ENCODE results near the gene RECK.

Gene RECK

DNA sequence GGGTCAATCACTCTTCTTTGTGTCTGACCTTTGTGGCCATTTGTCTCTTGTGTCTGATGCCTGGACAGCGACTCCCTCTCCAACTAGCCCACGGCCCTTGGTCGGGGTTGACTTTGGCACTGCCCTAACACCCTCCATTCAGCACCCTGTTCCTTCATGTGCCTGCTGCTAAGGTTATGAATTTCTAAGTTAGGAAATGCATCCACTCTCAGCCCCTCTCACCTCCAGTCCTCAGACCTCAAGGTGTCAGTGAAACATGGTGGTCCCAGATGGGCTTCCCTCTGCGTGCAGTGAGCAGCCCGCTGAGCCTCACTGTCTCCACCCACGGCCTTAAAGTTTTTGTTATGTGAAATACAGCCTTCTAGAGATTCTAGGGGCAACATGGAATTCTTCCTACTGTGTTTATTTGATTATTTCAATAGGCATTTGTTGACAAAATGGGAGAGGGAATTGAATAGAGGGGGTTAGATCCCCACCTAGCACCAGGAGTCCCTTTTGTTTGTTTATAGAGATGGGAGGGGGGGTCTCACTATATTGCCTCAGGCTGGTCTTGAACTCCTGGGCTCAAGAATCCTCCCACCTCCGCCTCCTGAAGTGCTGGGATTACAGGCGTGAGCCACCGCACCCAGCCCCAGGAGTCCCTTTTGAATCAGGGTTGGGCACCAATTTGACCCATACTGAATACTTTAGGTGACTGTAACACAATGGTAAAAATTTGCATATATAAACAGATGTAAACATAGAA is 98.2 kb downstream of the RECK start:
- no peak overlapping the region for H3K27ac Mint-ChIP-seq
- no peaks in the 10 kb centered on the region for H3K9me3 Mint-ChIP-seq
- H3K4me1 Mint-ChIP-seq, result peaks cover 37% of the 10 kb centered on the region
- no peak for ATAC-seq
- peaks cover 7% of the 10 kb centered on the region for H3K36me3 Mint-ChIP-seq
- peak overlapping the region; percentile 97 for H3K4me3 Mint-ChIP-seq
- no peak for DNase-seq (ENCODE audit: low spot score in 2 of 2)

GRCh38 chr9:36135741-36136271 is 99.1 kb downstream of the RECK start:
- Mint-ChIP-seq H3K9me3 (no peaks in the 10 kb centered on the region), H3K4me3 (peak overlapping the region; percentile 97), H3K27ac (no peak overlapping the region), H3K36me3 (peaks cover 7% of the 10 kb centered on the region), H3K4me1 (peaks cover 46% of the 10 kb centered on the region)
- DNase-seq (ENCODE audit: low spot score in 2 of 2) (no peak), ATAC-seq (no peak)

DNA sequence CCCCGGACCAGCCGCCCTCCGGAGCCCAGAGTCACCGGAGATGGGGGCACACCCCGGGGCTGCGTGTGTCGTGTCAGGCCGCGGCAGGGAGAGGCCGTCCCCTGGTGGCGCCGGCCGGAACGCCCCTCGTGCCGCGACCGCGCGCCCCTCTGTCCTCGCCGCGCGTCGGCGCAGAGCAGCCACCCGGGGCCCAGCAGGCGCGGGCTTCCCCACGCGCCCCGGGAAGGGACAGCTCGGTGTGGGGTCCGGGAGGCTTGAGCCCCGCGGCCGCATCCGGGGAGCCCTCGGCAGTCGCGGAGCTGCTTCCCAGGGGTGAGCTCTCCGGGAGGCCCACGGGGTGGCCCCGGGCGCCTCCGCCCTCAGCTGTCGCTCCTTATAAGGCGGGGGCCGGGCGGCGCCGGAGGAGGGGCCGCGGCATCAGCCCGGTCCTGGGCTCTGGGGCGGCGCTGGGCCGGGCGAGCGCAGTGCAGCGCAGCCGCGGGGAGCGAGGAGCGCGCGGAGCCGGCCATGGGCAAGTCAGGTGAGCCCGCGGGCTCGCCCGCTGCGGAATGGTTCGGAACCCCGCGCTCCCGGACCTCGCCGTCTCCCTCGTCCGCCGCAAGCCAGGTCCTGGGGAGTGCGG is 99.7 kb downstream of the RECK start, which contains the start of gene GLIPR2:
GLIPR2 (plus strand) TSS at position 462 of the 622 bp plus-strand sequence; CDS start at position 508, 46 bp downstream.
- Mint-ChIP-seq H3K36me3 (peaks cover 7% of the 10 kb centered on the region), H3K4me1 (peaks cover 52% of the 10 kb centered on the region), H3K27ac (peak within 1 kb of the TSS; percentile 93), H3K4me3 (peak within 1 kb of the TSS; percentile 97), H3K9me3 (no peaks in the 10 kb centered on the region)
- DNase-seq (ENCODE audit: low spot score in 2 of 2), result peak; percentile 76 to 85
- ATAC-seq, result peak; percentile 98

- no peaks in the 10 kb centered on the region for H3K9me3 Mint-ChIP-seq
- peak; percentile 47 for ATAC-seq
These were observed 100.2 kb downstream of the RECK start for GRCh38 chr9:36136894-36137391.

GRCh38 chr9:36137392-36138004 is 100.8 kb downstream of the RECK start:
- DNase-seq (ENCODE audit: low spot score in 2 of 2), result no peak
- peaks cover 63% of the 10 kb centered on the region for H3K4me1 Mint-ChIP-seq

More at GRCh38 chr9:36136894-36137391, 100.2 kb downstream of the RECK start:
- Mint-ChIP-seq H3K27ac (peak overlapping the region; percentile 93), H3K4me1 (peaks cover 57% of the 10 kb centered on the region), H3K4me3 (peak overlapping the region; percentile 97), H3K36me3 (peaks cover 7% of the 10 kb centered on the region)
- DNase-seq (ENCODE audit: low spot score in 2 of 2), result no peak

DNA sequence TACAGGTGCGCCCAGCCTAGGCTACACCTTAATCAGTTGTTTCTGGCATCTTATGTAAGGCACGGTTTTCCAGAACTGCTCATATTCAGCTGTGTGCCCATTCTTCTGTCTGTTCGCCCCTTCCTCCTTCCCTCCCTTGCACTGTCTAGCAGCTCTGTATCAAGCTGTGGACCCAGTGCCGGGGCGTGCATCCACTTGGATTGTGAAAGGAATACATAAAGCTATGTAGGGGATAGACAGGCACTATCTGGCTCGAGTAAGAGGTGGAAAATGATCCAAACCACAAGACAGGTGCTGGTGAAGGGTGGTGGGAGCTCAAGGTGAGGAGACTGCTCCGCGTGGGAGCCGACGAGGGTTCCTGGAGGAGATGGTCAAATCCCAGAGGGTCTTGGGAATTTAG is 101.8 kb downstream of the RECK start:
- Mint-ChIP-seq H3K36me3 (peaks cover 7% of the 10 kb centered on the region), H3K9me3 (no peaks in the 10 kb centered on the region), H3K4me1 (peaks cover 73% of the 10 kb centered on the region), H3K4me3 (peak overlapping the region; percentile 97), H3K27ac (no peak overlapping the region)
- ATAC-seq, result no peak
- DNase-seq (ENCODE audit: low spot score in 2 of 2), result no peak

More at GRCh38 chr9:36137392-36138004, 100.8 kb downstream of the RECK start:
- H3K27ac Mint-ChIP-seq, result peak overlapping the region; percentile 93
- H3K4me3 Mint-ChIP-seq, result peak overlapping the region; percentile 97
- H3K36me3 Mint-ChIP-seq, result peaks cover 7% of the 10 kb centered on the region
- no peaks in the 10 kb centered on the region for H3K9me3 Mint-ChIP-seq
- no peak for ATAC-seq

GRCh38 chr9:36138901-36139300 is 102.2 kb downstream of the RECK start:
- H3K36me3 Mint-ChIP-seq, result peaks cover 7% of the 10 kb centered on the region
- H3K4me1 Mint-ChIP-seq, result peaks cover 77% of the 10 kb centered on the region
- DNase-seq (ENCODE audit: low spot score in 2 of 2) (no peak), ATAC-seq (no peak)
- no peaks in the 10 kb centered on the region for H3K9me3 Mint-ChIP-seq
- peak overlapping the region; percentile 89 for H3K27ac Mint-ChIP-seq
- H3K4me3 Mint-ChIP-seq, result peak overlapping the region; percentile 97

DNA sequence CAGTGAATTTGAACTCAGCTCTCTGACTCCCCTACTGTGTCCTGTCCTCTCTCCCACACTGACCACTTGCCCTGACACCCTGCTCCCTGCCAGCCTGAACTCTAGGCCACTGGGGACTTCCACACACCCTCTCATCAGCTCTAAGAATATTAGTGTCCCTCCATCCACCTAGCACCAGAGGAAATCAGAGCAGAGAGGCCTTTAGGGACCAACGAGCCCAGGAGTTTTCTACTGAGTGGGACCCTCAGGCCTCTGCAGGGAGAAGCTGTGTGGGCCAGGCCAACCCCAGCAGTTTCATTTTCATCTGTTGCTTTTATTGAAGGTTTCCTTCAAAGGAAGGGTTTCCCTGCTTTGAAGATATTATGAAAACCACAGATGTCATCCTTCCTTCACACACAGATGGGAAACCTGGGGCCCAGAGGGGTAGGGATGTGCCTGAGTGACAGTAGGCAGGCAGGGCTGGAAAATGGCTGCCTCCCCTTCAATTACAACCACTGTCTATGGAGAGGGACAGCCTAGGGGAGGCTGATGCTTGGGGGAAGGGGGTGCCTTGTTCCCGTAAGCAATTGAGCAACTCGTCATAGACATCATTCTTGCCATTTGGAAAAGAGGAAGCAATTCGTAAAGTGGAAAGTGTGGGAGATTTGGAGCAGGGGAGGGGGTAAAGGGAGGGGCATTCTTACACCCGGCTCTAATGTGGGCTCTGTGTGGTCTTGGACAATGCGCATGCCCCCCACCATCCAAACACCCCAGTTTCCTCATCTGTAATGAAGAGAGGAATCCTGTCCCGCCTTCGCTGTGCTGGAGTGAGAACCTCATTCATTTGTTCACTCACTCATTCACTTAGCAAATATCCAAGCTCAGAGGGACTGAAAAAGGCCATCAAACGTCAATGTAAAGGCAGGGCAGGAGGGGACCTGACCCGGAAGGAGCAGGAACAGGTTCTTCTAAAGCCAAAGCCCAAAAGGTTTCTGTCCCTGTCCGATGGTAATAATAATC is 103.7 kb downstream of the RECK start:
- DNase-seq (ENCODE audit: low spot score in 2 of 2) (no peak), ATAC-seq (no peak)
- peak overlapping the region; percentile 58 for H3K4me3 Mint-ChIP-seq
- H3K9me3 Mint-ChIP-seq, result peaks cover 2% of the 10 kb centered on the region
- peaks cover 92% of the 10 kb centered on the region for H3K4me1 Mint-ChIP-seq
- peak overlapping the region; percentile 89 for H3K27ac Mint-ChIP-seq
- H3K36me3 Mint-ChIP-seq, result peaks cover 7% of the 10 kb centered on the region

GRCh38 chr9:36141288-36141687 is 104.6 kb downstream of the RECK start:
- ATAC-seq (no peak), DNase-seq (ENCODE audit: low spot score in 2 of 2) (no peak)
- H3K4me1 Mint-ChIP-seq, result peaks cover 94% of the 10 kb centered on the region
- H3K4me3 Mint-ChIP-seq, result peak overlapping the region; percentile 58
- H3K36me3 Mint-ChIP-seq, result peaks cover 7% of the 10 kb centered on the region
- H3K9me3 Mint-ChIP-seq, result peaks cover 4% of the 10 kb centered on the region
- peak overlapping the region; percentile 89 for H3K27ac Mint-ChIP-seq

DNA sequence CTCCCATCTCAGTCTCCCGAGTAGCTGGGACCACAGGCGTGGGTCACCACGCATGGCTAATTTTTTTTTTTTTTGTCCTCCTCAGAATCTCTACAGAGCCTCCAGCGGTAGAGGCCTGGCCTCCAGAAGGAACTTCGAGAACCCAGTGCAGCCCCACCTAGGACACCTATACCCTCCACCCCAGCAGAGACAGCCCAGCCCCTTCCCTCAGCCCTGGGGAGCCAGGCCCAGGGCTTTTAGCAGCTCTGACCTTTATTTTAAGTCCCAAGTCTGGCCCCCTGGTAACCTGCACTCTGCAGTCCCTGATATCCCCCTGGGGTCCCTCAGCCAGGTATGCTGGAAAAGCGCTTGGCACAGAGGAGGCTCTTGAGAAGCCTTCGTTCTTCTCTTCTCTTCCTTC is 105.0 kb downstream of the RECK start:
- ATAC-seq (no peak), DNase-seq (ENCODE audit: low spot score in 2 of 2) (no peak)
- Mint-ChIP-seq H3K4me1 (peaks cover 94% of the 10 kb centered on the region), H3K4me3 (peak overlapping the region; percentile 73), H3K27ac (peak overlapping the region; percentile 89), H3K9me3 (peaks cover 4% of the 10 kb centered on the region), H3K36me3 (peaks cover 7% of the 10 kb centered on the region)

GRCh38 chr9:36142510-36143244 is 106.0 kb downstream of the RECK start:
- Mint-ChIP-seq H3K36me3 (peaks cover 6% of the 10 kb centered on the region), H3K27ac (peak overlapping the region; percentile 89), H3K4me3 (peak overlapping the region; percentile 73), H3K4me1 (peaks cover 95% of the 10 kb centered on the region), H3K9me3 (peaks cover 4% of the 10 kb centered on the region)
- DNase-seq (ENCODE audit: low spot score in 2 of 2), result no peak
- ATAC-seq, result no peak

DNA sequence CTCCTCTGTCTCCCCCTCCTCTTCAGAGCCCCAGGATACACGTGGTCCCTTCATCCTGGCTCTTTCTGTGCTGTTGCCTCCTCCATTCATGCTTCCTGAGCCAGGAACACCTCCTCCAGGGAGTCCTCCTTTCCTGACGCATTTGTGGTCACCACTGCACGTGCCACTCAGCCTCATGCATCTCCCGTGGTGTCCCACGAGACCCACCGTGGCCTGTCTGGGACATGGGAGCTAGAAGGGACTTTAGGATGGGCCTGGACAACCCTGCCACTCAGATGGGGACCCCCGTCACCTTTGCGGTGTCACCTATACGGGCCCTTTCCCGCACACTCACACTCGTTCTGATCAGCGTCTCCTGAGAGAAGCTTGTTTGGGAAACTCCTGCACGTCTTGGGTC is 106.5 kb downstream of the RECK start:
- DNase-seq (ENCODE audit: low spot score in 2 of 2), result no peak
- Mint-ChIP-seq H3K27ac (peak overlapping the region; percentile 89), H3K9me3 (peaks cover 4% of the 10 kb centered on the region), H3K4me3 (peak overlapping the region; percentile 73), H3K36me3 (peaks cover 6% of the 10 kb centered on the region), H3K4me1 (peaks cover 95% of the 10 kb centered on the region)
- ATAC-seq, result no peak

GRCh38 chr9:36144309-36145232 is 107.9 kb downstream of the RECK start:
- DNase-seq (ENCODE audit: low spot score in 2 of 2) (no peak), ATAC-seq (peak; percentile 57)
- peaks cover 4% of the 10 kb centered on the region for H3K9me3 Mint-ChIP-seq
- peak overlapping the region; percentile 89 for H3K27ac Mint-ChIP-seq
- H3K36me3 Mint-ChIP-seq, result peaks cover 6% of the 10 kb centered on the region
- peak overlapping the region; percentile 73 for H3K4me3 Mint-ChIP-seq
- peaks cover 92% of the 10 kb centered on the region for H3K4me1 Mint-ChIP-seq

Measured in stimulated activated effector memory CD8-positive, alpha-beta T cell treated with anti-CD3 and anti-CD28 coated beads, Interleukin-12 subunit alpha, Interleukin-12 subunit beta, amount 100 ng/mL, for 72 hours (primary cell).